ENCODE measurements around the gene SLC2A2.

- TF ChIP-seq POLR2AphosphoS5 (IDR thresholded peaks at IDR 0.05) (no peak), CTCF (IDR thresholded peaks at IDR 0.05) (no peak), POLR2A (IDR thresholded peaks at IDR 0.05) (no peak)
Observed at GRCh38 chr3:170999737-171000242, 26.7 kb downstream of the SLC2A2 start.
